COLO829 (cell line): ENCODE measurements around the gene COG7.
A peak's percentile ranks its signal among the peaks of the same experiment; 100 is the strongest.
"Not testable (repeated sequence)": the region's sequence is repeated elsewhere in the genome, so short reads cannot be mapped to it uniquely, and the experiment has no call there.

ENCODE experiments used
- DNase-seq: peaks from one replicate; pipeline ENCODE4 v3.0.0; 2012; ENCODE audit warnings: low spot score

The COG7 gene

GRCh38 chr16:23452572-23453337 lies at the start of gene COG7:
COG7 (minus strand) TSS chr16:23453189; CDS start chr16:23452994, 195 bp downstream.
- DNase-seq, result peak; percentile 89

GRCh38 chr16:23502466-23502865 lies 49.5 kb upstream of the COG7 start:
- no peak for DNase-seq

- DNase-seq, result no peak
These were observed 48.3 kb upstream of the COG7 start for GRCh38 chr16:23501291-23501690.

GRCh38 chr16:23500862-23501225 lies 47.9 kb upstream of the COG7 start:
- no peak for DNase-seq

- no peak for DNase-seq
These were observed 47.3 kb upstream of the COG7 start for GRCh38 chr16:23500212-23500861.

GRCh38 chr16:23499801-23500200 lies 46.8 kb upstream of the COG7 start:
- no peak for DNase-seq

GRCh38 chr16:23498863-23499262 lies 45.9 kb upstream of the COG7 start:
- DNase-seq, result no peak

- DNase-seq, result no peak
These were observed 44.5 kb upstream of the COG7 start for GRCh38 chr16:23497543-23497868.

GRCh38 chr16:23496821-23497542 lies 44.0 kb upstream of the COG7 start:
- DNase-seq, result peak; percentile 88

GRCh38 chr16:23495671-23496070 lies 42.7 kb upstream of the COG7 start:
- no peak for DNase-seq

- no peak for DNase-seq
These were observed 41.2 kb upstream of the COG7 start for GRCh38 chr16:23494188-23494587.

- no peak for DNase-seq
These were observed 38.8 kb upstream of the COG7 start for GRCh38 chr16:23491490-23492391.

- DNase-seq, result no peak
These were observed 33.5 kb upstream of the COG7 start for GRCh38 chr16:23486480-23486879.

- no peak for DNase-seq
These were observed 32.9 kb upstream of the COG7 start for GRCh38 chr16:23485841-23486240.

- DNase-seq, result no peak
These were observed 32.2 kb upstream of the COG7 start for GRCh38 chr16:23485257-23485614.

- no peak for DNase-seq
These were observed 31.7 kb upstream of the COG7 start for GRCh38 chr16:23484510-23485256.

GRCh38 chr16:23483492-23483891 lies 30.5 kb upstream of the COG7 start:
- not testable (repeated sequence) for DNase-seq

GRCh38 chr16:23482778-23483177 lies 29.8 kb upstream of the COG7 start:
- no peak for DNase-seq

- DNase-seq, result no peak
These were observed 27.3 kb upstream of the COG7 start for GRCh38 chr16:23480257-23480656.

- DNase-seq, result no peak
These were observed 26.1 kb upstream of the COG7 start for GRCh38 chr16:23479138-23479537.

GRCh38 chr16:23478566-23478965 lies 25.6 kb upstream of the COG7 start:
- DNase-seq, result no peak

GRCh38 chr16:23476289-23476688 lies 23.3 kb upstream of the COG7 start:
- DNase-seq, result no peak
